DND-41 (cell line): ENCODE measurements around the gene FADD.

Experiments
- ATAC-seq: fragments of 200-7000 bp; cut with Tn5 transposase; 3 replicates; pipeline ENCODE4 v1.9.1; 2021; ENCODE audit warnings: low read depth; ENCODE audit not compliant: insufficient read depth
- DNase-seq: peaks from one replicate; pipeline ENCODE4 v3.0.0-alpha.2; 2020
- H2AFZ ChIP-seq: 2 replicates; pipeline ENCODE4 v1.6.0; 2012; ENCODE audit warnings: low read depth, low read length
- H3K27ac ChIP-seq: 2 replicates; pipeline ENCODE4 v1.5.1; 2012; ENCODE audit warnings: low read length, inconsistent platforms
- H3K27me3 ChIP-seq: fragments of 200-600 bp; sonication (generic); 2 replicates; pipeline ENCODE4 v1.6.0; 2012; ENCODE audit warnings: low read length, mild to moderate bottlenecking, inconsistent platforms; ENCODE audit not compliant: insufficient read depth, poor library complexity
- H3K36me3 ChIP-seq: 2 replicates; pipeline ENCODE4 v1.5.1; 2012; ENCODE audit warnings: low read length, inconsistent platforms; ENCODE audit not compliant: insufficient read depth
- H3K4me1 ChIP-seq: 2 replicates; pipeline ENCODE4 v1.5.1; 2012; ENCODE audit warnings: mild to moderate bottlenecking, low read length; ENCODE audit not compliant: insufficient read depth
- H3K4me2 ChIP-seq: 2 replicates; pipeline ENCODE4 v1.6.0; 2012; ENCODE audit warnings: mild to moderate bottlenecking, moderate library complexity, low read length, inconsistent platforms; ENCODE audit not compliant: insufficient read depth
- H3K4me3 ChIP-seq, 2 experiments: fragments of 200-600 bp in 1 of 2; shearing (Covaris generic) in 1 of 2; 2 replicates each; pipeline ENCODE4 v1.5.1; 2012 to 2016; ENCODE audit warnings: inconsistent platforms in 2 of 2, low read length in 2 of 2, mild to moderate bottlenecking in 2 of 2, low read depth in 1 of 2, moderate library complexity in 1 of 2
- H3K79me2 ChIP-seq: 2 replicates; pipeline ENCODE4 v1.6.0; 2012; ENCODE audit warnings: low read length, inconsistent platforms; ENCODE audit not compliant: insufficient read depth
- H3K9ac ChIP-seq: 2 replicates; pipeline ENCODE4 v1.6.0; 2012; ENCODE audit warnings: low read depth, mild to moderate bottlenecking, inconsistent platforms, low read length, moderate library complexity
- H3K9me3 ChIP-seq: 2 replicates; pipeline ENCODE4 v1.5.1; 2012; ENCODE audit warnings: low read length, moderate library complexity, mild to moderate bottlenecking, inconsistent platforms; ENCODE audit not compliant: insufficient read depth, severe bottlenecking
- H4K20me1 ChIP-seq: 2 replicates; pipeline ENCODE4 v1.6.0; 2012; ENCODE audit warnings: low read length; ENCODE audit not compliant: insufficient read depth
- EZH2 ChIP-seq: IDR thresholded peaks from 3 replicates; pipeline ENCODE4 v1.6.1; 2012; ENCODE audit warnings: borderline replicate concordance, low read depth, mild to moderate bottlenecking, moderate library complexity, low read length, inconsistent platforms; ENCODE audit not compliant: severe bottlenecking
- TF ChIP-seq, protein P1 (sequence below): IDR thresholded peaks from 2 replicates; pipeline ENCODE4 v1.5.1; 2012; ENCODE audit warnings: borderline replicate concordance, low read length, moderate library complexity, mild to moderate bottlenecking; ENCODE audit not compliant: poor library complexity, severe bottlenecking; ENCODE audit errors: extremely low read depth

Gene FADD

DNA sequence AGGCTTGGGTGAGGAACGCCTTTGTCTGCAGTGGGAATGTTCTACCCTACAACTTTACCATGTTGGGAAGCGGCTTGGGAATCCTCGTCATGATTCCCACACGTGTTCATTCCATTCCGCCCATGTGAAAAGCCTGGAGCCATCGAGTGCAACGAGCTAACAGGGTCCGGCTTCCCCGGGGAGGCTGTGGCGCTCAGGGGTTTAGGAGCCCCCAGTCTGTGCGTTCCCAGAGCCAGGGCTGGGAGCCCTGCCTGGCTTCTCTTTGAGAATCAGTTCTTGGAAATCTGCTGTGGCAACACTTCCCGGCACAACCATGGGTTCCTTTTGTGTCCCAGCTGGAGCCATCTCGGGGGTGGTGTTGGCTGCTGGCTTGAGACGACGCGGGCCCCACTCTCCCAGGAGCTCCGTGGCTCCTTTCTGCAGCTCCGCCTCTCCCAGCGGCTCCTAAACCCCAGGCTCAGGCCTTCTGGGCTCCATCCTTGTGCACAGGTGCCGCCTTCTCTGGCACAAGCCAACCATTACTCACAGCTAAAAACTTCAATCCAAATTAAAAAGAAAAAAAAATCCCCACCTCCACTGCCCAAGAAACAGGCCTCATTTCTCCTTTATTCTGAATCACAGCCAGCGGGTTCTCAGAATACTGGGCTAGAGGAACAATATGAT is 48.7 kb downstream of the FADD start:
- H3K9me3 ChIP-seq, result no peaks in the 10 kb centered on the region
- ATAC-seq, result no peak
- H3K4me1 ChIP-seq, result no peaks in the 10 kb centered on the region
- no peak overlapping the region for H2AFZ ChIP-seq
- no peak for DNase-seq
- H3K27me3 ChIP-seq, result no peaks in the 10 kb centered on the region
- H3K79me2 ChIP-seq, result no peaks in the 10 kb centered on the region
- no peak overlapping the region for H3K4me2 ChIP-seq
- H3K27ac ChIP-seq, result no peak overlapping the region
- TF ChIP-seq, protein P1, sequence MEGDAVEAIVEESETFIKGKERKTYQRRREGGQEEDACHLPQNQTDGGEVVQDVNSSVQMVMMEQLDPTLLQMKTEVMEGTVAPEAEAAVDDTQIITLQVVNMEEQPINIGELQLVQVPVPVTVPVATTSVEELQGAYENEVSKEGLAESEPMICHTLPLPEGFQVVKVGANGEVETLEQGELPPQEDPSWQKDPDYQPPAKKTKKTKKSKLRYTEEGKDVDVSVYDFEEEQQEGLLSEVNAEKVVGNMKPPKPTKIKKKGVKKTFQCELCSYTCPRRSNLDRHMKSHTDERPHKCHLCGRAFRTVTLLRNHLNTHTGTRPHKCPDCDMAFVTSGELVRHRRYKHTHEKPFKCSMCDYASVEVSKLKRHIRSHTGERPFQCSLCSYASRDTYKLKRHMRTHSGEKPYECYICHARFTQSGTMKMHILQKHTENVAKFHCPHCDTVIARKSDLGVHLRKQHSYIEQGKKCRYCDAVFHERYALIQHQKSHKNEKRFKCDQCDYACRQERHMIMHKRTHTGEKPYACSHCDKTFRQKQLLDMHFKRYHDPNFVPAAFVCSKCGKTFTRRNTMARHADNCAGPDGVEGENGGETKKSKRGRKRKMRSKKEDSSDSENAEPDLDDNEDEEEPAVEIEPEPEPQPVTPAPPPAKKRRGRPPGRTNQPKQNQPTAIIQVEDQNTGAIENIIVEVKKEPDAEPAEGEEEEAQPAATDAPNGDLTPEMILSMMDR, result no peak
- no peak for TF ChIP-seq EZH2
- no peak overlapping the region for H3K4me3 ChIP-seq
- no peak overlapping the region for H3K9ac ChIP-seq
- H3K36me3 ChIP-seq, result no peaks in the 10 kb centered on the region
- H4K20me1 ChIP-seq, result no peaks in the 10 kb centered on the region

DNA sequence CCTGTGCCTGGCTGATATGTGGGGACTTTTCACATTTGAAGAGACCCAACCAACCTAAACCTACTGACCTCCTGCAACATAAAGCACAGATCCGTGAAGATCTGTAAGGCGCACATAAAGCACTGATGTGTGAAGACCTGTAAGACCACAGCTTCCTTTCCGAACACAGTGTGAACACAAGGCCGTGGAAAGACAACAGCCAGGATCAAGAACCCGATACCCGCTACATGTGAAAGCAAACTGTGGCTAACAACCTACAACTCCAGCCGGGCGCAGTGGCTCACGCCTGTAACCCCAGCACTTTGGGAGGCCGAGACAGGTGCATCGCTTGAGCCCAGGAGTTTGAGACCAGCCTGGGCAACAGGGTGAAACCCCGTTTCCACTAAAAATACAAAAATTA is 49.7 kb downstream of the FADD start:
- Histone ChIP-seq H3K79me2 (no peaks in the 10 kb centered on the region), H3K4me1 (no peaks in the 10 kb centered on the region), H2AFZ (no peak overlapping the region), H3K9me3 (no peaks in the 10 kb centered on the region), H3K27ac (no peak overlapping the region), H3K4me2 (no peak overlapping the region), H3K36me3 (no peaks in the 10 kb centered on the region), H3K4me3 (no peak overlapping the region), H3K9ac (no peak overlapping the region), H4K20me1 (no peaks in the 10 kb centered on the region), H3K27me3 (no peaks in the 10 kb centered on the region)
- DNase-seq (no peak), ATAC-seq (no peak)
- TF ChIP-seq, protein P1, result no peak
- no peak for TF ChIP-seq EZH2

DNA sequence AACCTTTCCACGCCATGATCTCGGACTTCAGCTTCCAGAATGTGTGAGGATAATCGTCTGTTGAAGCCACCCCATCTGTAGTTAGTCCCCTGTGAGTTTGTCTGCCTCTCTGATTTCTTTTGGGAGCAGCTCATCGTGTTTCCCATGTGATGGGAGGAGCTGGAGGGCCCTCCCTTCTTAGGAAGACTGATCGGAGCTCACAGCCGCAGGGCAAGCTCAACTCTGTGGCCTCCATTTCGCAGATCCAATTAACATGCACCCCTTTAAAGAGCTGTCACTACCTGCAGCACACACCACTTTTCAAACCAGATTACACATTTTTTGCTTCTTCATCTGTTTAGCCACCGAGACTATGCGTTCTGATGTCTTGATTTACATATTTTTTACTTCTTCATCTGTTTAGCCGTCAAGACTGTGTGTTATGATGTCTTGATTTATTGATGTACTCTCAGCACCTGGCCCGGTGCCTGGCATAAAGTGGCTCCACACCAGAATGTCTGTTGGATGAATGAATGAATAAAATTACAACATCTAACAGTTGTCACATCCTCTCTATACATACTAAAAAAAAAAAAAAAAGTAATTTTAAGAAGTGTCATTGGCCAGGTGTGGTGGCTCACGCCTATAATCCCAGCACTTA is 52.5 kb downstream of the FADD start:
- H2AFZ ChIP-seq, result no peak overlapping the region
- no peaks in the 10 kb centered on the region for H3K27me3 ChIP-seq
- no peak overlapping the region for H3K9ac ChIP-seq
- no peak overlapping the region for H3K4me2 ChIP-seq
- H4K20me1 ChIP-seq, result no peaks in the 10 kb centered on the region
- H3K4me3 ChIP-seq, result no peak overlapping the region
- no peaks in the 10 kb centered on the region for H3K36me3 ChIP-seq
- DNase-seq (no peak), ATAC-seq (no peak)
- no peaks in the 10 kb centered on the region for H3K4me1 ChIP-seq
- H3K9me3 ChIP-seq, result no peaks in the 10 kb centered on the region
- H3K79me2 ChIP-seq, result no peaks in the 10 kb centered on the region
- H3K27ac ChIP-seq, result no peak overlapping the region
- TF ChIP-seq, protein P1, result no peak
- no peak for TF ChIP-seq EZH2
